ENCODE data around the gene ATP2A1.
"Not testable (repeated sequence)": the region's sequence is repeated elsewhere in the genome, so short reads cannot be mapped to it uniquely, and the experiment has no call there.

ATP2A1 gene

GRCh38 chr16:28938721-28939120, 60.4 kb downstream of the ATP2A1 start:
- DNase-seq = no peak

- DNase-seq = not testable (repeated sequence)
Measured at GRCh38 chr16:28939825-28940224, 61.5 kb downstream of the ATP2A1 start.

GRCh38 chr16:28943281-28943680, 65.0 kb downstream of the ATP2A1 start:
- no peak for DNase-seq

GRCh38 chr16:28946681-28947080, 68.4 kb downstream of the ATP2A1 start:
- DNase-seq = no peak

GRCh38 chr16:28950648-28951409, 72.5 kb downstream of the ATP2A1 start, which contains the start of gene NFATC2IP:
TSS of gene NFATC2IP (plus strand) at chr16:28950937. CDS start at chr16:28951012, 75 bp downstream.
- DNase-seq = peak; percentile 100

- DNase-seq = no peak
Measured at GRCh38 chr16:28951410-28951943, 73.2 kb downstream of the ATP2A1 start.

Data from activated CD4-positive, alpha-beta T cell treated with anti-CD3 and anti-CD28 coated beads, Interleukin-2, amount 50 U/mL, for 48 hours (primary cell).